ENCODE data around the gene GPR171. TPM values are rescaled to one million over a fixed set of nuclear protein-coding genes. Genes with fewer than 3 reads are reported as not detected.

GPR171 gene
- total RNA-seq, 1 experiment from 2014 or later = 0.17 TPM

DNA sequence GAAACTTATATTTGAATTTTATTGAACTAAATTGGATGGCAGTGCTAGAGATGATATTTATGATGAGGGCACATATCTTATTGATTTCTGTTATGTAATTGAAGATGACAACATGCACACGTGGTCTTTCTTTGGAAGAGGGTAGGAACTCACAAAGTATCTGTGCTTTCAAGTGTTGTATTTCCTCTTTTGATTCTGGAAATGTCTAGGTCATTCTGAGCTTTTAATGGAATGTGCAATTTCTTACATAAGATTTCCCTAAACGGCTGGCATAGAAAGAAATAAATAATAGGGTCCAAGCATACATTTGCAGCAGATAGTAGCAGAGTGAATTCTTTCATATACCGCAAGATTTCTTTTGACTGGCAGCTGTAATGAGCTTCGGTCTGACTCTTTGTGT is 10.1 kb upstream of the GPR171 start:
- Mint-ChIP-seq H3K4me3 (no peak overlapping the region), H3K36me3 (no peaks in the 10 kb centered on the region), H3K9me3 (no peaks in the 10 kb centered on the region), H3K4me1 (peaks cover 26% of the 10 kb centered on the region), H3K27me3 (ENCODE audit: low read depth) (no peaks in the 10 kb centered on the region), H3K27ac (no peak overlapping the region)
- ChIA-PET CTCF (no interaction called here), POLR2A (no interaction called here)
- DNase-seq (ENCODE audit: low spot score) = no peak
- ATAC-seq = no peak
- TF ChIP-seq TP53 (CRISPR knock-in tag; IDR thresholded peaks at IDR 0.05) (no peak), ZNF219 (CRISPR knock-in tag; IDR thresholded peaks at IDR 0.05; ENCODE audit: borderline replicate concordance) (no peak), ZNF416 (CRISPR knock-in tag; IDR thresholded peaks at IDR 0.05) (no peak), RORB (CRISPR knock-in tag; IDR thresholded peaks at IDR 0.05) (no peak)
- TF ChIP-seq, protein P1, sequence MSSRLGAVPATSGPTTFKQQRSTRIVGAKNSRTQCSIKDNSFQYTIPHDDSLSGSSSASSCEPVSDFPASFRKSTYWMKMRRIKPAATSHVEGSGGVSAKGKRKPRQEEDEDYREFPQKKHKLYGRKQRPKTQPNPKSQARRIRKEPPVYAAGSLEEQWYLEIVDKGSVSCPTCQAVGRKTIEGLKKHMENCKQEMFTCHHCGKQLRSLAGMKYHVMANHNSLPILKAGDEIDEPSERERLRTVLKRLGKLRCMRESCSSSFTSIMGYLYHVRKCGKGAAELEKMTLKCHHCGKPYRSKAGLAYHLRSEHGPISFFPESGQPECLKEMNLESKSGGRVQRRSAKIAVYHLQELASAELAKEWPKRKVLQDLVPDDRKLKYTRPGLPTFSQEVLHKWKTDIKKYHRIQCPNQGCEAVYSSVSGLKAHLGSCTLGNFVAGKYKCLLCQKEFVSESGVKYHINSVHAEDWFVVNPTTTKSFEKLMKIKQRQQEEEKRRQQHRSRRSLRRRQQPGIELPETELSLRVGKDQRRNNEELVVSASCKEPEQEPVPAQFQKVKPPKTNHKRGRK (CRISPR knock-in tag; IDR thresholded peaks at IDR 0.05; ENCODE audit: borderline replicate concordance) = no peak

DNA sequence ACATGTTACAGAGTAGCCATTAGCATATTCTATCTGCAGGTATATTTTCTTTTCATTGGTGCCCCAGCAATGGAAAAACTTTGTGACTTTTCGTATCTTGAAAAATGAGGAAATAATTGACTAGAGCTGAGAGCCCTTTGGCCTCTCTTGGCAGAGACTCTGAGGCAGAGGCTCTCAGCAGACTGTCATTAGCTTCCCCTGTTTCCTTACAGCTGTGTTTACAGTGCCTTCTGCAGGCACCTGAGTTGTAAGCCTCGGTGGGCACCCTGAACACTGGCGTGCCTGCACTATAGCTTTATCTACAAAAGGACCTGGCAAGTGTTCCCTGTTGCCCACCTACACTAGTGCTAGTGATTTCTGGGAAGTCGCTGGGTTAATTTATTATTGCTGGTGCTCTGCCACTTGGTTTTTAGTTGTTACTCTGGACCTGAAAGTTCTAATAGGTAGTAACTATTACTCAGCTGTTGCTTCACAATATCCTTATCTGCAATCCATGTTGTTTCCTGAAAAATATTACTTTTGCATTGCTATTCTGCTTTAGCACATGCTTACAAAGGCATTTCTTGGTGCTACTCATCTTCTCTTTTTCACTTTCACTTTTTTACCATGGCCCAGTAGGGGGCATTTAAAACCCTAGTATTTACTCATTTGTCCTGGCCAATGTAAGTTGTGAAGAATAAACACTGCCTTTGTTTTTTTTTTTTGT is 7.8 kb upstream of the GPR171 start:
- ChIA-PET POLR2A (no interaction called here), CTCF (interaction anchor here (1.1 to 1.3 kb wide), 2 partner anchors 43 to 55 kb away, joined by 3 to 5 read pairs; no protein-coding TSS in a partner anchor)
- no peaks in the 10 kb centered on the region for H3K27me3 Mint-ChIP-seq (ENCODE audit: low read depth)
- ATAC-seq (peak; percentile 49; the same call in 1 of the 2 replicates), DNase-seq (ENCODE audit: low spot score) (no peak)
- H3K36me3 Mint-ChIP-seq = no peaks in the 10 kb centered on the region
- TF ChIP-seq MXD4 (CRISPR knock-in tag; IDR thresholded peaks at IDR 0.05; ENCODE audit: borderline replicate concordance) = no peak
- TF ChIP-seq, protein P2, sequence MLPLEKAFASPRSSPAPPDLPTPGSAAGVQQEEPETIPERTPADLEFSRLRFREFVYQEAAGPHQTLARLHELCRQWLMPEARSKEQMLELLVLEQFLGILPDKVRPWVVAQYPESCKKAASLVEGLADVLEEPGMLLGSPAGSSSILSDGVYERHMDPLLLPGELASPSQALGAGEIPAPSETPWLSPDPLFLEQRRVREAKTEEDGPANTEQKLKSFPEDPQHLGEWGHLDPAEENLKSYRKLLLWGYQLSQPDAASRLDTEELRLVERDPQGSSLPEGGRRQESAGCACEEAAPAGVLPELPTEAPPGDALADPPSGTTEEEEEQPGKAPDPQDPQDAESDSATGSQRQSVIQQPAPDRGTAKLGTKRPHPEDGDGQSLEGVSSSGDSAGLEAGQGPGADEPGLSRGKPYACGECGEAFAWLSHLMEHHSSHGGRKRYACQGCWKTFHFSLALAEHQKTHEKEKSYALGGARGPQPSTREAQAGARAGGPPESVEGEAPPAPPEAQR (CRISPR knock-in tag; IDR thresholded peaks at IDR 0.05) = no peak
- no peak for TF ChIP-seq PRRX2 (CRISPR knock-in tag; IDR thresholded peaks at IDR 0.05)
- TF ChIP-seq, protein P3, sequence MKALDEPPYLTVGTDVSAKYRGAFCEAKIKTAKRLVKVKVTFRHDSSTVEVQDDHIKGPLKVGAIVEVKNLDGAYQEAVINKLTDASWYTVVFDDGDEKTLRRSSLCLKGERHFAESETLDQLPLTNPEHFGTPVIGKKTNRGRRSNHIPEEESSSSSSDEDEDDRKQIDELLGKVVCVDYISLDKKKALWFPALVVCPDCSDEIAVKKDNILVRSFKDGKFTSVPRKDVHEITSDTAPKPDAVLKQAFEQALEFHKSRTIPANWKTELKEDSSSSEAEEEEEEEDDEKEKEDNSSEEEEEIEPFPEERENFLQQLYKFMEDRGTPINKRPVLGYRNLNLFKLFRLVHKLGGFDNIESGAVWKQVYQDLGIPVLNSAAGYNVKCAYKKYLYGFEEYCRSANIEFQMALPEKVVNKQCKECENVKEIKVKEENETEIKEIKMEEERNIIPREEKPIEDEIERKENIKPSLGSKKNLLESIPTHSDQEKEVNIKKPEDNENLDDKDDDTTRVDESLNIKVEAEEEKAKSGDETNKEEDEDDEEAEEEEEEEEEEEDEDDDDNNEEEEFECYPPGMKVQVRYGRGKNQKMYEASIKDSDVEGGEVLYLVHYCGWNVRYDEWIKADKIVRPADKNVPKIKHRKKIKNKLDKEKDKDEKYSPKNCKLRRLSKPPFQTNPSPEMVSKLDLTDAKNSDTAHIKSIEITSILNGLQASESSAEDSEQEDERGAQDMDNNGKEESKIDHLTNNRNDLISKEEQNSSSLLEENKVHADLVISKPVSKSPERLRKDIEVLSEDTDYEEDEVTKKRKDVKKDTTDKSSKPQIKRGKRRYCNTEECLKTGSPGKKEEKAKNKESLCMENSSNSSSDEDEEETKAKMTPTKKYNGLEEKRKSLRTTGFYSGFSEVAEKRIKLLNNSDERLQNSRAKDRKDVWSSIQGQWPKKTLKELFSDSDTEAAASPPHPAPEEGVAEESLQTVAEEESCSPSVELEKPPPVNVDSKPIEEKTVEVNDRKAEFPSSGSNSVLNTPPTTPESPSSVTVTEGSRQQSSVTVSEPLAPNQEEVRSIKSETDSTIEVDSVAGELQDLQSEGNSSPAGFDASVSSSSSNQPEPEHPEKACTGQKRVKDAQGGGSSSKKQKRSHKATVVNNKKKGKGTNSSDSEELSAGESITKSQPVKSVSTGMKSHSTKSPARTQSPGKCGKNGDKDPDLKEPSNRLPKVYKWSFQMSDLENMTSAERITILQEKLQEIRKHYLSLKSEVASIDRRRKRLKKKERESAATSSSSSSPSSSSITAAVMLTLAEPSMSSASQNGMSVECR (CRISPR knock-in tag; IDR thresholded peaks at IDR 0.05; ENCODE audit: borderline replicate concordance) = no peak
- TF ChIP-seq, protein P4, sequence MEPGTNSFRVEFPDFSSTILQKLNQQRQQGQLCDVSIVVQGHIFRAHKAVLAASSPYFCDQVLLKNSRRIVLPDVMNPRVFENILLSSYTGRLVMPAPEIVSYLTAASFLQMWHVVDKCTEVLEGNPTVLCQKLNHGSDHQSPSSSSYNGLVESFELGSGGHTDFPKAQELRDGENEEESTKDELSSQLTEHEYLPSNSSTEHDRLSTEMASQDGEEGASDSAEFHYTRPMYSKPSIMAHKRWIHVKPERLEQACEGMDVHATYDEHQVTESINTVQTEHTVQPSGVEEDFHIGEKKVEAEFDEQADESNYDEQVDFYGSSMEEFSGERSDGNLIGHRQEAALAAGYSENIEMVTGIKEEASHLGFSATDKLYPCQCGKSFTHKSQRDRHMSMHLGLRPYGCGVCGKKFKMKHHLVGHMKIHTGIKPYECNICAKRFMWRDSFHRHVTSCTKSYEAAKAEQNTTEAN (CRISPR knock-in tag; IDR thresholded peaks at IDR 0.05) = no peak
- no peak for TF ChIP-seq SOX15 (CRISPR knock-in tag; IDR thresholded peaks at IDR 0.05)
- TF ChIP-seq, protein P5, sequence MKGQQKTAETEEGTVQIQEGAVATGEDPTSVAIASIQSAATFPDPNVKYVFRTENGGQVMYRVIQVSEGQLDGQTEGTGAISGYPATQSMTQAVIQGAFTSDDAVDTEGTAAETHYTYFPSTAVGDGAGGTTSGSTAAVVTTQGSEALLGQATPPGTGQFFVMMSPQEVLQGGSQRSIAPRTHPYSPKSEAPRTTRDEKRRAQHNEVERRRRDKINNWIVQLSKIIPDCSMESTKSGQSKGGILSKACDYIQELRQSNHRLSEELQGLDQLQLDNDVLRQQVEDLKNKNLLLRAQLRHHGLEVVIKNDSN (CRISPR knock-in tag; IDR thresholded peaks at IDR 0.05) = no peak
- TF ChIP-seq, protein P6, sequence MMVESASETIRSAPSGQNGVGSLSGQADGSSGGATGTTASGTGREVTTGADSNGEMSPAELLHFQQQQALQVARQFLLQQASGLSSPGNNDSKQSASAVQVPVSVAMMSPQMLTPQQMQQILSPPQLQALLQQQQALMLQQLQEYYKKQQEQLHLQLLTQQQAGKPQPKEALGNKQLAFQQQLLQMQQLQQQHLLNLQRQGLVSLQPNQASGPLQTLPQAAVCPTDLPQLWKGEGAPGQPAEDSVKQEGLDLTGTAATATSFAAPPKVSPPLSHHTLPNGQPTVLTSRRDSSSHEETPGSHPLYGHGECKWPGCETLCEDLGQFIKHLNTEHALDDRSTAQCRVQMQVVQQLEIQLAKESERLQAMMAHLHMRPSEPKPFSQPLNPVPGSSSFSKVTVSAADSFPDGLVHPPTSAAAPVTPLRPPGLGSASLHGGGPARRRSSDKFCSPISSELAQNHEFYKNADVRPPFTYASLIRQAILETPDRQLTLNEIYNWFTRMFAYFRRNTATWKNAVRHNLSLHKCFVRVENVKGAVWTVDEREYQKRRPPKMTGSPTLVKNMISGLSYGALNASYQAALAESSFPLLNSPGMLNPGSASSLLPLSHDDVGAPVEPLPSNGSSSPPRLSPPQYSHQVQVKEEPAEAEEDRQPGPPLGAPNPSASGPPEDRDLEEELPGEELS (CRISPR knock-in tag; IDR thresholded peaks at IDR 0.05) = no peak
- TF ChIP-seq TCF7 (CRISPR knock-in tag; IDR thresholded peaks at IDR 0.05; ENCODE audit: low read depth) = no peak
- no peak for TF ChIP-seq ESRRA (CRISPR knock-in tag; IDR thresholded peaks at IDR 0.05; ENCODE audit: borderline replicate concordance)
- no peak for TF ChIP-seq CBFB (CRISPR knock-in tag; IDR thresholded peaks at IDR 0.05; ENCODE audit: low read depth)
- H3K9me3 Mint-ChIP-seq = no peaks in the 10 kb centered on the region
- peaks cover 18% of the 10 kb centered on the region for H3K4me1 Mint-ChIP-seq
- H3K27ac Mint-ChIP-seq = no peak overlapping the region; the same call in 1 of the 2 replicates
- H3K4me3 Mint-ChIP-seq = no peak overlapping the region
